Smooth muscle cell of trachea (primary cell): Measurements from ENCODE around the gene OR6B1. TPM values are rescaled to one million over a fixed set of nuclear protein-coding genes. Genes with fewer than 3 reads are reported as not detected.

Source experiments
- total RNA-seq: library from RNA; depleted of rRNA; stranded (reverse); fragments of >200 nt; gene quantifications from 2 replicates; pipeline ENCODE4 v1.2.1, GENCODE V29; 2014

OR6B1 gene
- not detected in 2 replicates for total RNA-seq

GRCh38 chr7:144000020-144000419, at the start of gene OR6B1:
Gene OR6B1 (plus strand): TSS chr7:144000320. CDS start chr7:144003997, 3,677 bp downstream.

GRCh38 chr7:143954544-143954943, 45.6 kb upstream of the OR6B1 start, which contains the start of gene OR2F1:
Gene OR2F1 (plus strand): TSS chr7:143954844. CDS start chr7:143959971, 5,127 bp downstream.

GRCh38 chr7:144048648-144049047, 48.5 kb downstream of the OR6B1 start, which contains the start of gene OR2A5:
Gene OR2A5 (plus strand): TSS chr7:144048948. CDS start chr7:144050402, 1,454 bp downstream.

Other genes with a start within 250 kb of the OR6B1 start
- 0.58 and 0.66 TPM in 2 replicates for gene CTAGE6, start 242.6 kb upstream of the OR6B1 start, total RNA-seq
- 76.6 and 100 TPM in 2 replicates for gene TCAF1, start 98.1 kb upstream of the OR6B1 start, total RNA-seq
- gene OR2F2, start 65.1 kb upstream of the OR6B1 start, total RNA-seq: not detected in 2 replicates
- under 0.01 TPM in 1 of 2 replicates, not detected in the other for gene OR2F1, start 45.5 kb upstream of the OR6B1 start, total RNA-seq
- not detected in 2 replicates for gene OR2A5, start 48.6 kb downstream of the OR6B1 start, total RNA-seq
- not detected in 2 replicates for gene OR2A25, start 69.5 kb downstream of the OR6B1 start, total RNA-seq
- not detected in 2 replicates for gene OR2A12, start 86.0 kb downstream of the OR6B1 start, total RNA-seq
- gene OR2A2, start 109.3 kb downstream of the OR6B1 start, total RNA-seq: not detected in 2 replicates
- gene OR2A14, start 122.9 kb downstream of the OR6B1 start, total RNA-seq: not detected in 2 replicates
- 1.3 and 2.0 TPM in 2 replicates for gene CTAGE4, start 183.1 kb downstream of the OR6B1 start, total RNA-seq
- 2.3 and 2.8 TPM in 2 replicates for gene ARHGEF35, start 195.5 kb downstream of the OR6B1 start, total RNA-seq
- 0.15 TPM in 1 of 2 replicates, not detected in the other for gene OR2A42, start 239.3 kb downstream of the OR6B1 start, total RNA-seq